Measurements from ENCODE around the gene FOXG1. TPM values are rescaled to one million over a fixed set of nuclear protein-coding genes. Genes with fewer than 3 reads are reported as not detected.

The FOXG1 gene
- total RNA-seq = not detected

- Mint-ChIP-seq H3K27me3 (ENCODE audit: low read depth) (peaks cover 53% of the 10 kb centered on the region), H3K4me1 (ENCODE audit: low read depth) (peaks cover 3% of the 10 kb centered on the region)
- POLR2A ChIA-PET = no interaction called here
Measured at GRCh38 chr14:28766469-28766955, at the start of gene FOXG1. Gene FOXG1 (plus strand): TSS chr14:28766787. CDS start chr14:28767280, 493 bp downstream.

GRCh38 chr14:28719130-28719529, 47.5 kb upstream of the FOXG1 start:
- Mint-ChIP-seq H3K36me3 (ENCODE audit: low read depth) (no peaks in the 10 kb centered on the region), H3K9me3 (ENCODE audit: insufficient read depth) (peaks cover 8% of the 10 kb centered on the region), H3K27ac (no peak overlapping the region), H3K4me1 (ENCODE audit: low read depth) (no peaks in the 10 kb centered on the region), H3K4me3 (no peak overlapping the region), H3K27me3 (ENCODE audit: low read depth) (no peaks in the 10 kb centered on the region)
- no peak for DNase-seq
- no peak for ATAC-seq
- ChIA-PET POLR2A (no interaction called here), CTCF (no interaction called here)

More at GRCh38 chr14:28766469-28766955, at the start of gene FOXG1:
- H3K9me3 Mint-ChIP-seq (ENCODE audit: insufficient read depth) = no peaks in the 10 kb centered on the region
- no peak for DNase-seq
- peak within 1 kb of the TSS; percentile 72 for H3K27ac Mint-ChIP-seq
- H3K4me3 Mint-ChIP-seq = peak within 1 kb of the TSS; percentile 45
- ATAC-seq = no peak
- peaks cover 18% of the 10 kb centered on the region for H3K36me3 Mint-ChIP-seq (ENCODE audit: low read depth)
- CTCF ChIA-PET = no interaction called here

GRCh38 chr14:28731358-28731757, 35.2 kb upstream of the FOXG1 start:
- no peak overlapping the region for H3K4me3 Mint-ChIP-seq
- no peak for DNase-seq

GRCh38 chr14:28742171-28742846, 24.3 kb upstream of the FOXG1 start:
- no peak overlapping the region for H3K27ac Mint-ChIP-seq
- no peak for ATAC-seq
- no peak overlapping the region for H3K4me3 Mint-ChIP-seq
- H3K4me1 Mint-ChIP-seq (ENCODE audit: low read depth) = no peaks in the 10 kb centered on the region
- H3K9me3 Mint-ChIP-seq (ENCODE audit: insufficient read depth) = no peaks in the 10 kb centered on the region
- no peaks in the 10 kb centered on the region for H3K36me3 Mint-ChIP-seq (ENCODE audit: low read depth)
- DNase-seq = no peak
- ChIA-PET POLR2A (no interaction called here), CTCF (no interaction called here)
- H3K27me3 Mint-ChIP-seq (ENCODE audit: low read depth) = no peaks in the 10 kb centered on the region

More at GRCh38 chr14:28731358-28731757, 35.2 kb upstream of the FOXG1 start:
- no peaks in the 10 kb centered on the region for H3K27me3 Mint-ChIP-seq (ENCODE audit: low read depth)
- H3K27ac Mint-ChIP-seq = no peak overlapping the region
- no peak for ATAC-seq
- POLR2A ChIA-PET = no interaction called here
- CTCF ChIA-PET = no interaction called here
- no peaks in the 10 kb centered on the region for H3K9me3 Mint-ChIP-seq (ENCODE audit: insufficient read depth)
- H3K4me1 Mint-ChIP-seq (ENCODE audit: low read depth) = no peaks in the 10 kb centered on the region
- H3K36me3 Mint-ChIP-seq (ENCODE audit: low read depth) = no peaks in the 10 kb centered on the region

GRCh38 chr14:28744126-28744525, 22.5 kb upstream of the FOXG1 start:
- ATAC-seq (no peak), DNase-seq (no peak)
- no peaks in the 10 kb centered on the region for H3K36me3 Mint-ChIP-seq (ENCODE audit: low read depth)
- H3K27ac Mint-ChIP-seq = no peak overlapping the region
- POLR2A ChIA-PET = no interaction called here
- H3K9me3 Mint-ChIP-seq (ENCODE audit: insufficient read depth) = no peaks in the 10 kb centered on the region
- no peak overlapping the region for H3K4me3 Mint-ChIP-seq
- no peaks in the 10 kb centered on the region for H3K4me1 Mint-ChIP-seq (ENCODE audit: low read depth)
- CTCF ChIA-PET = no interaction called here
- no peaks in the 10 kb centered on the region for H3K27me3 Mint-ChIP-seq (ENCODE audit: low read depth)

GRCh38 chr14:28745176-28745575, 21.4 kb upstream of the FOXG1 start:
- no peak overlapping the region for H3K4me3 Mint-ChIP-seq
- no peaks in the 10 kb centered on the region for H3K4me1 Mint-ChIP-seq (ENCODE audit: low read depth)
- no peaks in the 10 kb centered on the region for H3K9me3 Mint-ChIP-seq (ENCODE audit: insufficient read depth)
- no peak overlapping the region for H3K27ac Mint-ChIP-seq
- H3K27me3 Mint-ChIP-seq (ENCODE audit: low read depth) = no peaks in the 10 kb centered on the region
- ChIA-PET CTCF (no interaction called here), POLR2A (no interaction called here)
- DNase-seq = no peak
- no peaks in the 10 kb centered on the region for H3K36me3 Mint-ChIP-seq (ENCODE audit: low read depth)
- no peak for ATAC-seq

- no peak for ATAC-seq
- Mint-ChIP-seq H3K9me3 (ENCODE audit: insufficient read depth) (no peaks in the 10 kb centered on the region), H3K36me3 (ENCODE audit: low read depth) (no peaks in the 10 kb centered on the region), H3K27ac (no peak overlapping the region), H3K4me1 (ENCODE audit: low read depth) (no peaks in the 10 kb centered on the region), H3K27me3 (ENCODE audit: low read depth) (no peaks in the 10 kb centered on the region), H3K4me3 (no peak overlapping the region)
- POLR2A ChIA-PET = no interaction called here
- DNase-seq = no peak
- CTCF ChIA-PET = no interaction called here
Measured at GRCh38 chr14:28746247-28746646, 20.3 kb upstream of the FOXG1 start.

GRCh38 chr14:28751467-28752058, 15.0 kb upstream of the FOXG1 start:
- DNase-seq = peak; percentile 27
- Mint-ChIP-seq H3K4me1 (ENCODE audit: low read depth) (no peaks in the 10 kb centered on the region), H3K27ac (no peak overlapping the region), H3K9me3 (ENCODE audit: insufficient read depth) (no peaks in the 10 kb centered on the region), H3K36me3 (ENCODE audit: low read depth) (no peaks in the 10 kb centered on the region), H3K27me3 (ENCODE audit: low read depth) (peaks cover 19% of the 10 kb centered on the region), H3K4me3 (no peak overlapping the region)
- POLR2A ChIA-PET = no interaction called here
- ATAC-seq = peak; percentile 39
- CTCF ChIA-PET = interaction anchor here (1.2 kb wide), 1 partner anchor 1464 kb away, joined by 3 read pairs; no protein-coding TSS in a partner anchor

- Mint-ChIP-seq H3K36me3 (ENCODE audit: low read depth) (no peaks in the 10 kb centered on the region), H3K4me1 (ENCODE audit: low read depth) (no peaks in the 10 kb centered on the region), H3K9me3 (ENCODE audit: insufficient read depth) (no peaks in the 10 kb centered on the region), H3K27me3 (ENCODE audit: low read depth) (peaks cover 38% of the 10 kb centered on the region), H3K4me3 (no peak overlapping the region), H3K27ac (no peak overlapping the region)
- DNase-seq = no peak
- ChIA-PET POLR2A (no interaction called here), CTCF (interaction anchor here (1.1 to 1.4 kb wide), 3 partner anchors 9 to 20 kb away, joined by 3 to 4 read pairs (median 4); no protein-coding TSS in a partner anchor)
- no peak for ATAC-seq
Measured at GRCh38 chr14:28754209-28754985, 12.2 kb upstream of the FOXG1 start.

GRCh38 chr14:28755198-28755815, 11.3 kb upstream of the FOXG1 start:
- ATAC-seq = no peak
- Mint-ChIP-seq H3K4me3 (no peak overlapping the region), H3K9me3 (ENCODE audit: insufficient read depth) (no peaks in the 10 kb centered on the region), H3K4me1 (ENCODE audit: low read depth) (no peaks in the 10 kb centered on the region), H3K27me3 (ENCODE audit: low read depth) (peaks cover 47% of the 10 kb centered on the region), H3K27ac (no peak overlapping the region), H3K36me3 (ENCODE audit: low read depth) (no peaks in the 10 kb centered on the region)
- POLR2A ChIA-PET = no interaction called here
- CTCF ChIA-PET = interaction anchor here (1.1 to 1.5 kb wide), 5 partner anchors 9 to 1515 kb away, joined by 3 to 5 read pairs (median 4); no protein-coding TSS in a partner anchor
- no peak for DNase-seq

GRCh38 chr14:28755884-28756268, 10.7 kb upstream of the FOXG1 start:
- Mint-ChIP-seq H3K27me3 (ENCODE audit: low read depth) (peaks cover 51% of the 10 kb centered on the region), H3K27ac (no peak overlapping the region), H3K4me3 (no peak overlapping the region), H3K4me1 (ENCODE audit: low read depth) (no peaks in the 10 kb centered on the region), H3K9me3 (ENCODE audit: insufficient read depth) (no peaks in the 10 kb centered on the region), H3K36me3 (ENCODE audit: low read depth) (no peaks in the 10 kb centered on the region)
- no peak for DNase-seq
- ChIA-PET CTCF (interaction anchor here (1.3 to 1.5 kb wide), 4 partner anchors 8 to 1515 kb away, joined by 3 to 5 read pairs (median 4); no protein-coding TSS in a partner anchor), POLR2A (no interaction called here)
- no peak for ATAC-seq
